MCF 10A (cell line): ENCODE measurements around the gene HMOX2. TPM values are rescaled to one million over a fixed set of nuclear protein-coding genes. Genes with fewer than 3 reads are reported as not detected.

ENCODE experiments used
- BruUV-seq: library from RNA; stranded (reverse); fragments of 400-500 nt; replicated peaks from 2 replicates; lab custom pipeline; 2021; lab: Mats Ljungman, UMichigan
- CTCF ChIA-PET: fragments of 300-600 bp; sonication (Branson Sonifier 250); formaldehyde crosslinking; extraction: SDS; loops from one replicate; lab custom pipeline; 2021; ENCODE audit warnings: antibody characterized with exemption, inconsistent platforms; lab: Yijun Ruan, JAX
- POLR2A ChIA-PET: fragments of 300-600, 350-650 bp; sonication (Branson Sonifier 250); formaldehyde crosslinking; extraction: SDS; loops from one replicate; lab custom pipeline; 2020; ENCODE audit warnings: antibody characterized with exemption, inconsistent platforms; lab: Yijun Ruan, JAX
- DNase-seq: peaks from one replicate; pipeline ENCODE4 v3.0.0-alpha.2; 2018; ENCODE audit not compliant: unreplicated experiment
- H3K27ac Mint-ChIP-seq: one replicate; pipeline ENCODE4 v1.8.0; 2022; ENCODE audit warnings: mild to moderate bottlenecking, low read depth, mixed read lengths; ENCODE audit not compliant: unreplicated experiment
- H3K27me3 Mint-ChIP-seq: one replicate; pipeline ENCODE4 v1.8.0; 2022; ENCODE audit warnings: mixed read lengths; ENCODE audit not compliant: insufficient read depth, unreplicated experiment
- H3K36me3 Mint-ChIP-seq: one replicate; pipeline ENCODE4 v1.8.0; 2022; ENCODE audit warnings: mild to moderate bottlenecking, moderate library complexity, mixed read lengths; ENCODE audit not compliant: insufficient read depth, unreplicated experiment
- H3K4me1 Mint-ChIP-seq: one replicate; pipeline ENCODE4 v1.8.0; 2022; ENCODE audit warnings: mixed read lengths; ENCODE audit not compliant: insufficient read depth, unreplicated experiment
- H3K4me3 Mint-ChIP-seq: one replicate; pipeline ENCODE4 v1.8.0; 2022; ENCODE audit warnings: mild to moderate bottlenecking, moderate library complexity, mixed read lengths; ENCODE audit not compliant: unreplicated experiment
- H3K9me3 Mint-ChIP-seq: one replicate; pipeline ENCODE4 v1.8.0; 2022; ENCODE audit warnings: mixed read lengths; ENCODE audit not compliant: unreplicated experiment
- intact Hi-C: fragments of 100-400 bp; cut with micrococcal nuclease; formaldehyde crosslinking; loops from 2 replicates; pipeline ENCODE4 v1.14.1; 2022
- total RNA-seq: library from RNA; stranded (reverse); gene quantifications from 2 replicates; pipeline ENCODE4 v1.2.3, GENCODE V29; 2022
- TF ChIP-seq, protein P1 (sequence below): fragments of 200-600 bp; IDR thresholded peaks from one replicate; pipeline ENCODE4 v1.8.0; 2022; ENCODE audit warnings: antibody characterized with exemption, mild to moderate bottlenecking; ENCODE audit not compliant: unreplicated experiment

Gene HMOX2
- total RNA-seq, 1 experiment from 2014 or later: 65.6 TPM

DNA sequence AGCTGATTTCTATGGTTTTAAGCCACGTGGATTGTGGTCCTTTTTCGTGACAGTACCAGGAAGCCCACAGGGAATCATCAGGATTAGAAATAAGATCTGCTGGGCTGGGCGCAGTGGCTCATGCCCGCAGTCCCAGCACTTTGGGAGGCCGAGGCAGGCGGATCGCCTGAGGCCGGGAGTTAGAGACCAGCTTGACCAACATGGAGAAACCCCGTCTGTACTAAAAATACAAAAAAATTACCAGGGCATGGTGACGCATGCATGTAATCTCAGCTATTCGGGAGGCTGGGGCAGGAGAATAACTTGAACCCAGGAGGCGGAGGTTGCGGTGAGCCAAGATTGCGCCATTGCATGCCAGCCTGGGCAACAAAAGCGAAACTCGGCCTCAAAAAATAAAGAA, 8.3 kb upstream of the HMOX2 start:
- Mint-ChIP-seq H3K9me3 (no peaks in the 10 kb centered on the region), H3K36me3 (peaks cover 56% of the 10 kb centered on the region), H3K27ac (no peak overlapping the region), H3K4me3 (no peak overlapping the region), H3K4me1 (peaks cover 11% of the 10 kb centered on the region), H3K27me3 (no peaks in the 10 kb centered on the region)
- intact Hi-C loops: no loop called here
- DNase-seq: no peak
- BruUV-seq: no TSS peak
- TF ChIP-seq, protein P1, sequence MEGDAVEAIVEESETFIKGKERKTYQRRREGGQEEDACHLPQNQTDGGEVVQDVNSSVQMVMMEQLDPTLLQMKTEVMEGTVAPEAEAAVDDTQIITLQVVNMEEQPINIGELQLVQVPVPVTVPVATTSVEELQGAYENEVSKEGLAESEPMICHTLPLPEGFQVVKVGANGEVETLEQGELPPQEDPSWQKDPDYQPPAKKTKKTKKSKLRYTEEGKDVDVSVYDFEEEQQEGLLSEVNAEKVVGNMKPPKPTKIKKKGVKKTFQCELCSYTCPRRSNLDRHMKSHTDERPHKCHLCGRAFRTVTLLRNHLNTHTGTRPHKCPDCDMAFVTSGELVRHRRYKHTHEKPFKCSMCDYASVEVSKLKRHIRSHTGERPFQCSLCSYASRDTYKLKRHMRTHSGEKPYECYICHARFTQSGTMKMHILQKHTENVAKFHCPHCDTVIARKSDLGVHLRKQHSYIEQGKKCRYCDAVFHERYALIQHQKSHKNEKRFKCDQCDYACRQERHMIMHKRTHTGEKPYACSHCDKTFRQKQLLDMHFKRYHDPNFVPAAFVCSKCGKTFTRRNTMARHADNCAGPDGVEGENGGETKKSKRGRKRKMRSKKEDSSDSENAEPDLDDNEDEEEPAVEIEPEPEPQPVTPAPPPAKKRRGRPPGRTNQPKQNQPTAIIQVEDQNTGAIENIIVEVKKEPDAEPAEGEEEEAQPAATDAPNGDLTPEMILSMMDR: no peak
- ChIA-PET CTCF (interaction anchor here (0.7 kb wide), 1 partner anchor 41 kb away, joined by 3 read pairs; no protein-coding TSS in a partner anchor), POLR2A (interaction anchor here (1.5 kb wide), 1 partner anchor 9 kb away, joined by 4 read pairs; no protein-coding TSS in a partner anchor)

- no TSS peak for BruUV-seq
- H3K27ac Mint-ChIP-seq: no peak overlapping the region
- no peak overlapping the region for H3K4me3 Mint-ChIP-seq
- no peak for DNase-seq
- H3K9me3 Mint-ChIP-seq: no peaks in the 10 kb centered on the region
- peaks cover 5% of the 10 kb centered on the region for H3K4me1 Mint-ChIP-seq
- intact Hi-C loops: no loop called here
- no peaks in the 10 kb centered on the region for H3K27me3 Mint-ChIP-seq
- ChIA-PET CTCF (no interaction called here), POLR2A (no interaction called here)
- TF ChIP-seq, protein P1: no peak
- peaks cover 49% of the 10 kb centered on the region for H3K36me3 Mint-ChIP-seq
These were observed 7.2 kb upstream of the HMOX2 start for GRCh38 chr16:4468972-4469371.

- no TSS peak for BruUV-seq
- no peaks in the 10 kb centered on the region for H3K9me3 Mint-ChIP-seq
These were observed 4.3 kb upstream of the HMOX2 start for GRCh38 chr16:4471869-4472268.

GRCh38 chr16:4472880-4473279, 3.3 kb upstream of the HMOX2 start:
- CTCF ChIA-PET: interaction anchor here (0.6 to 1.6 kb wide), 5 partner anchors 27 to 113 kb away, joined by 4 to 6 read pairs (median 4); no protein-coding TSS in a partner anchor
- no TSS peak for BruUV-seq

More at GRCh38 chr16:4471869-4472268, 4.3 kb upstream of the HMOX2 start:
- intact Hi-C loops: no loop called here
- ChIA-PET POLR2A (no interaction called here), CTCF (interaction anchor here (0.6 to 1.5 kb wide), 2 partner anchors 35 to 59 kb away, joined by 4 to 13 read pairs; no protein-coding TSS in a partner anchor)
- no peak for DNase-seq
- Mint-ChIP-seq H3K4me1 (no peaks in the 10 kb centered on the region), H3K27me3 (no peaks in the 10 kb centered on the region), H3K27ac (no peak overlapping the region), H3K36me3 (peaks cover 50% of the 10 kb centered on the region), H3K4me3 (no peak overlapping the region)
- TF ChIP-seq, protein P1: no peak

More at GRCh38 chr16:4472880-4473279, 3.3 kb upstream of the HMOX2 start:
- intact Hi-C loops: no loop called here
- POLR2A ChIA-PET: interaction anchor here (6.3 kb wide), 1 partner anchor 27 kb away, joined by 63 read pairs; no protein-coding TSS in a partner anchor
- Mint-ChIP-seq H3K4me1 (peaks cover 2% of the 10 kb centered on the region), H3K9me3 (no peaks in the 10 kb centered on the region), H3K36me3 (peaks cover 39% of the 10 kb centered on the region), H3K4me3 (peak overlapping the region; percentile 80), H3K27ac (no peak overlapping the region), H3K27me3 (no peaks in the 10 kb centered on the region)
- DNase-seq: no peak
- TF ChIP-seq, protein P1: no peak
